CD14-positive monocyte (primary cell): ENCODE measurements around the gene BCL2A1. TPM values are rescaled to one million over a fixed set of nuclear protein-coding genes. Genes with fewer than 3 reads are reported as not detected.
A peak's percentile ranks its signal among the peaks of the same experiment; 100 is the strongest.

ENCODE experiments used
- DNase-seq, 3 donors: peaks; one replicate each; pipeline ENCODE4 v3.0.0-alpha.2; 2011 to 2022
- H2AFZ ChIP-seq: 2 replicates; pipeline ENCODE4 v1.6.0; 2012; ENCODE audit warnings: mild to moderate bottlenecking, low read depth, low read length, inconsistent platforms; ENCODE audit not compliant: insufficient read depth, poor library complexity, severe bottlenecking
- H3K27ac ChIP-seq, 2 donors: 1 replicate in 1 of 2; 2 replicates in 1 of 2; pipeline ENCODE4 v1.5.1; 2012 to 2013; ENCODE audit warnings: low read length in 2 of 2, control low read depth in 1 of 2, inconsistent platforms in 1 of 2, low read depth in 1 of 2, mild to moderate bottlenecking in 1 of 2
- H3K27me3 ChIP-seq, 2 donors: one replicate each; pipeline versions ENCODE4 v1.6.0 to v1.6.1; 2011 to 2013; ENCODE audit warnings: low read length in 2 of 2; ENCODE audit not compliant: control insufficient read depth in 2 of 2, insufficient read depth in 2 of 2
- H3K36me3 ChIP-seq, 2 donors: replicated peaks in 1 of 2; 1 replicate in 1 of 2; 2 replicates in 1 of 2; pipeline versions ENCODE4 v1.5.1 to v1.6.1; 2012 to 2013; ENCODE audit warnings: low read length in 2 of 2, control low read depth in 1 of 2, inconsistent platforms in 1 of 2, mild to moderate bottlenecking in 1 of 2; ENCODE audit not compliant: insufficient read depth in 2 of 2, control insufficient read depth in 1 of 2
- H3K4me1 ChIP-seq, 2 donors: 1 replicate in 1 of 2; 2 replicates in 1 of 2; pipeline versions ENCODE4 v1.5.1 to v1.6.1; 2012 to 2013; ENCODE audit warnings: low read length in 2 of 2, control low read depth in 1 of 2, inconsistent platforms in 1 of 2, mild to moderate bottlenecking in 1 of 2, moderate library complexity in 1 of 2; ENCODE audit not compliant: insufficient read depth in 2 of 2, control insufficient read depth in 1 of 2
- H3K4me2 ChIP-seq: replicated peaks from 2 replicates; pipeline ENCODE3; 2012; ENCODE audit warnings: low read length, moderate library complexity, mild to moderate bottlenecking; ENCODE audit not compliant: poor library complexity, severe bottlenecking; ENCODE audit errors: extremely low read depth
- H3K4me3 ChIP-seq, 3 experiments: fragments of 200-600 bp in 1 of 3; sonication (generic) in 1 of 3; replicated peaks in 1 of 3; 1 replicate in 2 of 3; 2 replicates in 1 of 3; pipeline ENCODE4 v1.5.1; 2011 to 2013; ENCODE audit warnings: low read length in 3 of 3, mild to moderate bottlenecking in 3 of 3, control low read depth in 2 of 3, low read depth in 2 of 3, inconsistent platforms in 1 of 3, moderate library complexity in 1 of 3
- H3K79me2 ChIP-seq: 2 replicates; pipeline ENCODE4 v1.6.0; 2012; ENCODE audit warnings: mild to moderate bottlenecking, control low read depth, inconsistent platforms, low read length, moderate library complexity; ENCODE audit not compliant: insufficient read depth
- H3K9ac ChIP-seq: 2 replicates; pipeline ENCODE4 v1.6.0; 2017; ENCODE audit warnings: low read length, mild to moderate bottlenecking; ENCODE audit not compliant: insufficient read depth, poor library complexity, severe bottlenecking
- H3K9me3 ChIP-seq, 2 donors: replicated peaks in 1 of 2; 1 replicate in 1 of 2; 2 replicates in 1 of 2; pipeline versions ENCODE4 v1.5.1 to v1.6.1; 2012 to 2013; ENCODE audit warnings: low read length in 2 of 2, control low read depth in 1 of 2; ENCODE audit not compliant: control insufficient read depth in 1 of 2, insufficient read depth in 1 of 2
- H4K20me1 ChIP-seq: 2 replicates; pipeline ENCODE4 v1.6.0; 2012; ENCODE audit warnings: mild to moderate bottlenecking, low read length, control low read depth, moderate library complexity; ENCODE audit not compliant: insufficient read depth
- H3K27ac Mint-ChIP-seq, 7 donors: one replicate each; pipeline ENCODE4 v1.8.0; 2020; ENCODE audit warnings: mild to moderate bottlenecking in 7 of 7, mixed read lengths in 7 of 7, moderate library complexity in 6 of 7, inconsistent platforms in 2 of 7
- H3K27me3 Mint-ChIP-seq, 3 donors: one replicate each; pipeline ENCODE4 v1.8.0; 2021 to 2022; ENCODE audit warnings: low read depth in 3 of 3, mild to moderate bottlenecking in 3 of 3, mixed read lengths in 3 of 3, moderate library complexity in 3 of 3, inconsistent platforms in 1 of 3
- H3K36me3 Mint-ChIP-seq, 2 donors: one replicate each; pipeline ENCODE4 v1.8.0; 2020; ENCODE audit warnings: mixed read lengths in 2 of 2, inconsistent platforms in 1 of 2, mild to moderate bottlenecking in 1 of 2
- H3K4me1 Mint-ChIP-seq: one replicate; pipeline ENCODE4 v1.8.0; 2020; ENCODE audit warnings: mild to moderate bottlenecking, mixed read lengths
- H3K4me3 Mint-ChIP-seq, 2 donors: one replicate each; pipeline ENCODE4 v1.8.0; 2020; ENCODE audit warnings: mild to moderate bottlenecking in 2 of 2, mixed read lengths in 2 of 2, moderate library complexity in 1 of 2
- H3K9me3 Mint-ChIP-seq, 7 donors: one replicate each; pipeline ENCODE4 v1.8.0; 2020 to 2022; ENCODE audit warnings: mixed read lengths in 7 of 7, mild to moderate bottlenecking in 6 of 7, moderate library complexity in 6 of 7, inconsistent platforms in 2 of 7
- WGBS: methylation state at CpG from one replicate; pipeline ENCODE4 v1.1.5; 2013; ENCODE audit warnings: missing lambda C conversion rate; ENCODE audit not compliant: insufficient coverage; 5-methylcytosine and 5-hydroxymethylcytosine counted together
- intact Hi-C, 2 donors: fragments of 100-400 bp; cut with micrococcal nuclease; formaldehyde crosslinking; loops; one replicate each; pipeline versions ENCODE4 v1.15.0 to v1.15.1; 2023
- polyA plus RNA-seq, 3 donors: library from polyadenylated mRNA; depleted of rRNA in 1 of 3; unstranded in 2 of 3; stranded (reverse) in 1 of 3; fragments of 300-500 nt in 2 of 3; fragments of >200 nt in 1 of 3; fragmentation: Illumina TruSeq in 2 of 3; gene quantifications; 1 replicate in 2 of 3; 2 replicates in 1 of 3; pipeline ENCODE4 v1.2.3, GENCODE V29; 2012 to 2021
- TF ChIP-seq, protein P1 (sequence below): fragments of 200-600 bp; IDR thresholded peaks from one replicate; pipeline ENCODE4 v1.8.0; 2022; ENCODE audit warnings: antibody characterized with exemption, mild to moderate bottlenecking

The BCL2A1 gene
- polyA plus RNA-seq, 3 donors = 277 to 465 (median 350) TPM

GRCh38 chr15:79954661-79955060 lies 16.3 kb downstream of the BCL2A1 start:
- Histone ChIP-seq H3K4me1 (peaks cover 54 to 59% of the 10 kb centered on the region in 2 donors), H3K36me3 (no peaks in the 10 kb centered on the region), H2AFZ (no peak overlapping the region), H3K4me3 (peak overlapping the region in 1 of 3 experiments; percentile 58), H3K9me3 (no peaks in the 10 kb centered on the region), H3K27ac (peak overlapping the region; percentile 92 to 93), H3K79me2 (no peaks in the 10 kb centered on the region), H3K27me3 (no peaks in the 10 kb centered on the region), H3K9ac (peak overlapping the region; percentile 43), H4K20me1 (no peaks in the 10 kb centered on the region), H3K4me2 (peak overlapping the region; percentile 51)
- peak in 2 of 3 donors; percentile 66 to 72 for DNase-seq
- peaks cover 0 to 3% (median 0%) of the 10 kb centered on the region in 3 donors for H3K27me3 Mint-ChIP-seq
- peaks cover 4 to 15% of the 10 kb centered on the region in 2 donors for H3K36me3 Mint-ChIP-seq
- peaks cover 0 to 3% (median 0%) of the 10 kb centered on the region in 7 donors for H3K9me3 Mint-ChIP-seq
- intact Hi-C loops = loop anchor here (2.0 to 5.0 kb wide), 2 partner anchors 16 to 38 kb away; partner anchors contain the start of gene BCL2A1 (in 1 of the 2)
- peak overlapping the region; percentile 95 to 99 (median 98) for H3K27ac Mint-ChIP-seq
- 0% methylated on average over 1 of the region's 2 CpGs for WGBS
- peak overlapping the region; percentile 53 to 55 for H3K4me3 Mint-ChIP-seq
- peaks cover 51% of the 10 kb centered on the region for H3K4me1 Mint-ChIP-seq
- TF ChIP-seq, protein P1, sequence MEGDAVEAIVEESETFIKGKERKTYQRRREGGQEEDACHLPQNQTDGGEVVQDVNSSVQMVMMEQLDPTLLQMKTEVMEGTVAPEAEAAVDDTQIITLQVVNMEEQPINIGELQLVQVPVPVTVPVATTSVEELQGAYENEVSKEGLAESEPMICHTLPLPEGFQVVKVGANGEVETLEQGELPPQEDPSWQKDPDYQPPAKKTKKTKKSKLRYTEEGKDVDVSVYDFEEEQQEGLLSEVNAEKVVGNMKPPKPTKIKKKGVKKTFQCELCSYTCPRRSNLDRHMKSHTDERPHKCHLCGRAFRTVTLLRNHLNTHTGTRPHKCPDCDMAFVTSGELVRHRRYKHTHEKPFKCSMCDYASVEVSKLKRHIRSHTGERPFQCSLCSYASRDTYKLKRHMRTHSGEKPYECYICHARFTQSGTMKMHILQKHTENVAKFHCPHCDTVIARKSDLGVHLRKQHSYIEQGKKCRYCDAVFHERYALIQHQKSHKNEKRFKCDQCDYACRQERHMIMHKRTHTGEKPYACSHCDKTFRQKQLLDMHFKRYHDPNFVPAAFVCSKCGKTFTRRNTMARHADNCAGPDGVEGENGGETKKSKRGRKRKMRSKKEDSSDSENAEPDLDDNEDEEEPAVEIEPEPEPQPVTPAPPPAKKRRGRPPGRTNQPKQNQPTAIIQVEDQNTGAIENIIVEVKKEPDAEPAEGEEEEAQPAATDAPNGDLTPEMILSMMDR = no peak

DNA sequence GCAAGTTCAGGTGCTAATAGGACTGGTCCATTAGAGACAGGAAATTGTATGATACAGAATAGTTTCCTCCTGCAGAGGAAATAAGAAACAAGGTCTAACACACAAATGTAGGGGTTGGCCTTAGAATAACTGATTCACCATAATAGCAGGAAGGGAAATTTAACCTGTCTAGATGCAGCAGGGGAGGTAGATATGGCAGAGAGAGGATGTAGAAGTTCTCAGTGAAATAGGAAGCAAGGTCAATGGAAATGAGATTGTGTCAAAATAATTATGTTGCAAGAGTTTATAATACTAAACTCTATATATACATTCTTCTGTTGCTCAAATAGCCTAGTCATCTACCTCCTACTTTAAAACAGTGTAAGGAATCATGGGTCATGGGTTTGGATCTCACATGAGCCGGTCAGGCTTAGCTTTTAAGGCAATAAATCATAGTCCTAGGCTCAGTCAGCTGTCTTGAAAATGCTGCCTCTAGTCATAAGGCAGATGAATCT lies 17.0 kb downstream of the BCL2A1 start:
- Histone ChIP-seq H3K4me2 (peak overlapping the region; percentile 51), H3K4me1 (peaks cover 55 to 60% of the 10 kb centered on the region in 2 donors), H2AFZ (no peak overlapping the region), H3K79me2 (no peaks in the 10 kb centered on the region), H3K27ac (peak overlapping the region; percentile 92 to 93), H4K20me1 (no peaks in the 10 kb centered on the region), H3K4me3 (peak overlapping the region in 1 of 3 experiments; percentile 58), H3K36me3 (no peaks in the 10 kb centered on the region), H3K9ac (peak overlapping the region; percentile 43), H3K27me3 (no peaks in the 10 kb centered on the region), H3K9me3 (no peaks in the 10 kb centered on the region)
- intact Hi-C loops = loop anchor here (2.0 to 5.0 kb wide), 2 partner anchors 17 to 38 kb away; partner anchors contain the start of gene BCL2A1 (in 1 of the 2)
- WGBS = 0% methylated on average over 1 of the region's 1 CpG
- DNase-seq = peak; percentile 84 to 92 (median 87)
- TF ChIP-seq, protein P1 = no peak
- Mint-ChIP-seq H3K9me3 (peaks cover 0 to 2% (median 0%) of the 10 kb centered on the region in 7 donors), H3K27me3 (peaks cover 0 to 3% (median 0%) of the 10 kb centered on the region in 3 donors), H3K27ac (peak overlapping the region; percentile 95 to 99 (median 98)), H3K4me3 (peak overlapping the region; percentile 53 to 55), H3K36me3 (peaks cover 4 to 10% of the 10 kb centered on the region in 2 donors), H3K4me1 (peaks cover 50% of the 10 kb centered on the region)
